ENCODE measurements around the gene CLEC4A.
"Not testable (repeated sequence)": the region's sequence is repeated elsewhere in the genome, so short reads cannot be mapped to it uniquely, and the experiment has no call there.

CLEC4A gene

DNA sequence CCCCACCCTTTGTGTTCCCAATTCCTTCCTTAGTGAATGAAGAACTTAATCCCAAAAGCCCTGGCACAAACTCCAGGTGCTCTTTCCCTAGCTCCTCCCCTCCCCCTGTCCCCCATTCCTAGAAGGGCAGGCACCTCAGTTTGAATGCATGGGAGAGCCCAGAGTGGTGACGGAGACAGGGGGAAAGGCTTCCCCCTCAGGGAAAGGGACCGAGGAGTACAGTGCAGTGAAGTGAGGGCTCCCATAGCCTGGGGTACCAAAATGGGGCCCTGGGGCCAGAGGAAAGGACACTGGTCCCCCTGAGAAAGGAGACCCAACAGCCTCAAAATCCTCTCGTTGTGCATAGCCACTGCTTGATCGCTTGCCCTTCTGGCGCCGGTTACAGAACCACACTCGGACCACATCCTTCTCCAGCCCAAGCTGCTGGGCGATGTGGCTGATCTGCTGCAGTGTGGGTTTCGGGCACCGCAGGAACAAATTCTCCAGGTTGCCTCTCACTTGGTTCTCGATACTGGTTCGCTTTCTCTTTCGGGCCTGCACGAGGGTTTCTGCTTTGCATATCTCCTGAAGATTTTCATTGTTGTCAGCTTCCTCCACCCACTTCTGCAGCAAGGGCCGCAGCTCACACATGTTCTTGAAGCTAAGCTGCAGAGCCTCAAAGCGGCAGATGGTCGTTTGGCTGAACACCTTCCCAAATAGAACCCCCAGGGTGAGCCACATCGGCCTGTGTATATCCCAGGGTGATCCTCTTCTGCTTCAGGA is 10.4 kb downstream of the CLEC4A start:
- not testable (repeated sequence) for DNase-seq

GRCh38 chr12:8134398-8134930 is 11.0 kb downstream of the CLEC4A start:
- not testable (repeated sequence) for DNase-seq

GRCh38 chr12:8141647-8142046 is 18.2 kb downstream of the CLEC4A start:
- not testable (repeated sequence) for DNase-seq

DNA sequence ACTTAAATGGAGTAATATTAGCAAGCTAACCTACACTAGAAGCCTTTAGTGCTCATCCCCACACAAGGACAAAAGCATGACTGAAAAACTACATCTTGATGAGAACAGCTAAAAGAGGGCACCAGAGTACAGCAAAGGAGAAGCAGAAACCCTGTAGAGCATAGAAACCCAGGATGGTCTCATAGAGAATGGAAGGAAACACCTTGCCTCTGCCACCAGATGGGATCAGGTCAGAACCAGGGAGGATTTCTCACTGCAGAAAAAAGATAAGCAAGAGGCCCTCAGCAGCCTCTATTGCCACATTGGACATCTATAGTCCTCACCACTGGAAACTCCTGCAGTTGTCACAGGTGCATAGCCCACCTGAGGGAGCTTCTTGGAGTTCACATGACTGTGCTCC is 19.8 kb downstream of the CLEC4A start:
- no peak for DNase-seq

DNA sequence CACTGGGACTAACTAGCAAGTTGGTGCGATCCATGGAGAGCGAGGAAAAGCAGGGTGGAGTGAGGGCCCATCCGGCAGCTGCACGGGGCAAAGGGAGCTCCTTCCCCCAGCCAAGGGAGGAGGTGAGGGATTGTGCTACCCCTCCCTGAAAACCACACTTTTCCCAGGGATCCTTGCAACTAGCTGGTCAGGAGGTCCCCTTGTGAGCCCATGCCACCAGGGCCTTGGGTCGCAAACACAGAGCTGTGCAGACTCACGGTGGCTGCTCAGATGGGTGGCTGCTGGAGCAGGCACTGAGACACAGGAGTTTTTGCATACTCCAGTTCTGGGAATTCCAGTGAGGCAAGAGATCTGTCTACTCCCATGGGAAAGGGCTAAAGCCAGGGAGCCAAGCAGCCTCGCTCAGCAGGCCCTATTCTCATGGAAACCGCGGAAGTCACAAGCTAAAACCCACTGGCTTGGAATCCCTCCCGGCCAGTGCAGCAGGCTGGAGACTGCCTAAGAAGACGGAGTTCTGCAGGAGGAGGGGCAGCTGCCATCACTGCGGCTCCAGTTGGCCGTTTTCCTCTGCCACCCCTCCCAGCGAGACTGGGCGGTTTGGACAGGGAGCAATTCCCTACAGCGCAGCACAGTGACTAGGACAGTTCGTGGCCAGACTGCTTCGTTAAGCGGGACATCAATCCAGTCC is 22.5 kb downstream of the CLEC4A start:
- DNase-seq, result peak in 54 of 56 donors; percentile 5 to 84 (median 57)

- peak in 1 of 56 donors; percentile 33 for DNase-seq
These were observed 23.0 kb downstream of the CLEC4A start for GRCh38 chr12:8146442-8146771.

DNA sequence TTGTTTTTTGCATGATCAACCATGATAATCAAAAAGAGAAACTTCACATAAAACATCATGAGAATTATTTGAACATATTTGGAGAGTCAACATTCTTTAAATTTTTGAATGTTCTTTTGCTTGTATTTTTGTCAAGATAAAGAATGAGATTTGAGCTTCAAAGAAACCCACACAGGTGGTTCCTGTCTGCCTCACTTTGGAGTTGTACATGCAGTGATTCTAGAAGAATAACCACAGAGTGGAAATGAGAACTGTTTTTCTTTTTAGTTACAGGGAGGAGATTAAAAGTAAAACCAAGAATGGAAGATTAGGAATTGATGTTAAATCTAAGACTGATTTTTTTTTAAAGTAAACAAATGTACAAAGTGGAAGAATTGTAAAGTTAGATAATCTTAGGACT is 31.1 kb downstream of the CLEC4A start:
- no peak for DNase-seq

DNA sequence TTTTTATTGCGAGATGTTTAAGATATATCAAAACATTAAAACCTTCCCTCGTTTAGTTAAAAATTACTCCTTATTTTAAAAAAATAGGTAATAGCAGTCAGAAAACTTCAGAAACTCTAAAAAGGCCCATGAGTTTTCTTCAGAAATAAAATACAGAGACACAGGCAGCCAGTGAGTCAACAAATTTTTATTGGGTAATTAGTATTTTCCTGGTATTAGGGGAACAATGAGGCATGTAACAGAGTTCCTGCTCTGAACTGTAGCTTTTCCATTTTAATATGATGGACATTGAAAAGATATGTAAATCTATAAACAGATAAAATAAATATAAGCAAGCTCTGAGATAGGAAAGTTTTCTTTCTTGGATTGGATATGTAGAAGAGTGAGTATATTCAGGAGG is 33.0 kb downstream of the CLEC4A start:
- DNase-seq, result no peak

DNA sequence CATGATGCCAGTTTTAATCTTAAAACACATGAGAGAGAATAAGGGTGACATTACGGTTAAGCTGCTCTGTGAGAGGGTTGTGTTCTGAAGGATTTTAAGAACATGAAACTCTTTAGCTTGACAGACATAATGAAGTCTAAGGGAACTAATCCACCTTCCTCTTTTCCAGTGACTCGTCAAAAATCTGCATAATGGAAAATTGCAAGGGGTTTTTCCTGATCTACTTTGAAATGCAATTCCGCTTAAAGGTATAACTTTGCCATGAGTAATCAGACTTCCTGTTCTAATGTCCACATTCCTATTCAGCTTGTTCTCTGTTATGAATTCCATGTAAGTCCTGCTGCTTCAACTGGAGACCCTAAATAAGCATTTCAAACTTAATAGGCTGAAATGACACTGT is 33.4 kb downstream of the CLEC4A start, which contains the start of gene ZNF705A:
Gene ZNF705A (plus strand): TSS at position 171 of the 400 bp plus-strand sequence. CDS start 15,611 bp downstream, outside the sequence.
- no peak for DNase-seq

DNA sequence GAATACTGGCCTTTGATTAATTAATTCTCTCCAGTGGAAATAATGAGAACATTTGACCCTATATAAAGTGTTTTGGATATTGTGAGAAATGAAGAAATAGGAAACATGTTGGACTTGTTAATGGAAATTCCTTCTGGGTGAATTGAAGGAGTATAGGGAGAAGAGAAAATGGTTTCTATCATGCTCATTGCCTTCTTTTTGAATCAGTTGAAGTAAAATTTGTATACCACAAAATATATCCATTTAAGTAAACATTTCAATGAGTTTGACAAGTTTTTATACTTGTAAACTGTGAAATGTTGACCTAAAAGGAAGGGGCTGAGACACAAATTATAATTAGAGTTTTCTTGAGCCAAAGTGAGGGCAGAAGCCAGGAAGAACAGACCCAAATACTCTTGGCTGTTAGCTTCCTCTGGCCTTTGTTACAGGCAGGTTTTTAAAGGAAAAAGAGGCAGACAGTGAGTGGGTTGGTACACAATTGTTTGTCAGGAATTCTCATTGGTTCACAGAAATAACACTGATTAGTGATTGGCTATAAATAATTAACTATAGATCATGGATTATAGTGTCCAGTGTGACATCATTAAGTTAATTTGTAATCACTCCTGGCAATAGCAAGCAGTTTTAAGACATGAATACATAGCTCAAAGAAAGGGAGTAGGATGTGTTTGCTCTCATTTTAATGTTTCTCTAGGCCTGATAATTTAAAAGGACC is 34.2 kb downstream of the CLEC4A start:
- DNase-seq, result no peak

DNA sequence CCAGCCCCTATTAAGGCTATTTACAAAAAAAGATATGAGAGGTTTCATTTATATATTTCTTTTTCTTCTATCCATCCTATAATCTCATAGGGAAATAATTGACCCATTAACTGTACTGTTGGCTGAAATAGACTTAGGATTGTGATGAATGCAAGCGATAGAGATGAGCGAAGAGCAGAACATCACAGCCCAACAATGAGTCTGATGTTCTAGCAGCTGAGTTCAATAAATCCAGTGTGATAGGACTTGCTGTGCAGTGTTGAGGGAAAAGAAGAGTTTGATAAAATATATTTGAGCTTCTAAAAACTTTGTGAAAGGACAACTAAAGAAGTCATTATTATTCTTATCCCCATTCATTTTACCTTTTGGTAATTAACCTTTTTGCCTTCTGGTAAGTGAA is 49.5 kb downstream of the CLEC4A start:
- DNase-seq, result peak in 2 of 56 donors; percentile 1

DNA sequence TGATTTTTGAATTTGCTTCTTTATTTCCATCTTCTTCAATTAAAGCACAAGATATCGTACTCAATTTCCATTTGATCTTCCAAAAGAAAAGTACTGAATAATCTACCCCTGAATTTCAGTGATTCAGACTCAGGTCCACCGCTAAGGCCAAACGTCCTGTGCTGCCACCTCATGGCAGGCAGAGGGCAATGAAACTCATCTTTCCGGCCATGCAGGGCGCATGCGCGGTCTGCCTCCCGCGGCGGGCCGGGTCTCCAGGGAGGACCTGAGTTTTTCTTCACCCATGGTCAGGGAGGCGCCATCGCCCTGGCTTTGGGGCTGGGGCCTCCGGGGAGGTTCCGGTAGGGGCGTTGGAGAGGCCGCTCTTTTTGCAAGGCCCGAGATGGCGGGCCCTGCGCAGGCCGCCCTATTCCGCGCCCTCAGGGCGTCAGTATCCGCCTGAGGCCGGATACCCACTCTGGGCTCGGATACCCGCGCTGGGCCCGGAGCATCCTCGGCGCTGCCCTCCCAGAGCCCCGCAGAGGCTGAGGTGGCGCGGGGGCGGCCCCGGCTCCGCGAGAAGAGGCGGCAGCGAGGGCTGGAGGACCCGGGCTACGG is 56.7 kb downstream of the CLEC4A start:
- peak; percentile 8 to 93 (median 70) for DNase-seq

GRCh38 chr12:8181271-8181670 is 57.9 kb downstream of the CLEC4A start:
- not testable (repeated sequence) for DNase-seq

GRCh38 chr12:8182923-8183322 is 59.5 kb downstream of the CLEC4A start:
- not testable (repeated sequence) for DNase-seq

DNA sequence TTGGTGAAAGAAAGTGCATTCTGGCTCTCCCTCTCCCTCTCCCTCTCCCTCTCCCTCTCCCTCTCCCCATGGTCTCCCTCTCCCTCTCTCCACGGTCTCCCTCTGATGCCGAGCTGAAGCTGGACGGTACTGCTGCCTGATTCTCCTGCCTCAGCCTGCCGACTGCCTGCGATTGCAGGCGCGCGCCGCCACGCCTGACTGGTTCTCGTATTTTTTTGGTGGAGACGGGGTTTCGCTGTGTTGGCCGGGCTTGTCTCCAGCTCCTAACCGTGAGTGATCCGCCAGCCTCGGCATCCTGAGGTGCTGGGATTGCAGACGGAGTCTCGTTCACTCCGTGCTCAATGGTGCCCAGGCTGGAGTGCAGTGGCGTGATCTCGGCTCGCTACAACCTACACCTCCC is 59.9 kb downstream of the CLEC4A start:
- not testable (repeated sequence) for DNase-seq

DNA sequence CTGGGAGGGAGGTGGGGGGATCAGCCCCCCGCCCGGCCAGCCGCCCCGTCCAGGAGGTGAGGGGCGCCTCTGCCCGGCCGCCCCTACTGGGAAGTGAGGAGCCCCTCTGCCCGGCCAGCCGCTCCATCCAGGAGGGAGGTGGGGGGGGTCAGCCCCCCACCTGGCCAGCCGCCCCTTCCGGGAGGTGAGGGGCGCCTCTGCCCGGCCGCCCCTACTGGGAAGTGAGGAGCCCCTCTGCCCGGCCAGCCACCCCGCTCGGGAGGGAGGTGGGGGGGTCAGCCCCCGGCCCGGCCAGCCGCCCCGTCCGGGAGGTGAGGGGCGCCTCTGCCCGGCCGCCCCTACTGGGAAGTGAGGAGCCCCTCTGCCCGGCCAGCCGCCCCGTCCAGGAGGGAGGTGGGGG is 60.8 kb downstream of the CLEC4A start:
- not testable (repeated sequence) for DNase-seq

GRCh38 chr12:8188088-8188487 is 64.7 kb downstream of the CLEC4A start:
- not testable (repeated sequence) for DNase-seq

Measured in nucleus accumbens (tissue), 56 donors.